ENCODE data around the gene SPATA17.

GRCh38 chr1:217627431-217627830 is 3.7 kb upstream of the SPATA17 start:
- TF ChIP-seq CHD2 (IDR thresholded peaks at IDR 0.05; ENCODE audit: low read length, partially characterized antibody) (no peak), CTCF (IDR thresholded peaks at IDR 0.05) (no peak), TAF1 (IDR thresholded peaks at IDR 0.05; ENCODE audit: borderline replicate concordance, low read depth, low read length) (no peak), GABPA (IDR thresholded peaks at IDR 0.05; ENCODE audit: low read depth) (no peak)
